Nephron (organoid): ENCODE measurements around the gene PLP2.
"Not testable (repeated sequence)": the region's sequence is repeated elsewhere in the genome, so short reads cannot be mapped to it uniquely, and the experiment has no call there.

Experiments used
- H3K27ac Mint-ChIP-seq, 3 experiments: 2 replicates each; pipeline ENCODE4 v1.8.0; 2020; ENCODE audit warnings: mixed read lengths in 3 of 3, mild to moderate bottlenecking in 2 of 3, moderate library complexity in 1 of 3
- H3K27me3 Mint-ChIP-seq: 2 replicates; pipeline ENCODE4 v1.8.0; 2021; ENCODE audit warnings: low read depth, mild to moderate bottlenecking, moderate library complexity, mixed read lengths
- H3K36me3 Mint-ChIP-seq: 2 replicates; pipeline ENCODE4 v1.8.0; 2020; ENCODE audit warnings: low read depth, mixed read lengths
- H3K4me1 Mint-ChIP-seq: 2 replicates; pipeline ENCODE4 v1.8.0; 2020; ENCODE audit warnings: mixed read lengths
- H3K4me3 Mint-ChIP-seq, 3 experiments: 2 replicates each; pipeline ENCODE4 v1.8.0; 2020; ENCODE audit warnings: mild to moderate bottlenecking in 3 of 3, mixed read lengths in 3 of 3, moderate library complexity in 2 of 3
- H3K9me3 Mint-ChIP-seq: 2 replicates; pipeline ENCODE4 v1.8.0; 2020; ENCODE audit warnings: mixed read lengths
- TF ChIP-seq, protein P1 (sequence below), 3 experiments: fragments of 200-600 bp; sonication (generic); IDR thresholded peaks; one replicate each; pipeline ENCODE4 v1.5.0; 2021; ENCODE audit warnings: antibody characterized with exemption in 3 of 3; ENCODE audit not compliant: unreplicated experiment in 3 of 3

The PLP2 gene, protein sequence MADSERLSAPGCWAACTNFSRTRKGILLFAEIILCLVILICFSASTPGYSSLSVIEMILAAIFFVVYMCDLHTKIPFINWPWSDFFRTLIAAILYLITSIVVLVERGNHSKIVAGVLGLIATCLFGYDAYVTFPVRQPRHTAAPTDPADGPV

DNA sequence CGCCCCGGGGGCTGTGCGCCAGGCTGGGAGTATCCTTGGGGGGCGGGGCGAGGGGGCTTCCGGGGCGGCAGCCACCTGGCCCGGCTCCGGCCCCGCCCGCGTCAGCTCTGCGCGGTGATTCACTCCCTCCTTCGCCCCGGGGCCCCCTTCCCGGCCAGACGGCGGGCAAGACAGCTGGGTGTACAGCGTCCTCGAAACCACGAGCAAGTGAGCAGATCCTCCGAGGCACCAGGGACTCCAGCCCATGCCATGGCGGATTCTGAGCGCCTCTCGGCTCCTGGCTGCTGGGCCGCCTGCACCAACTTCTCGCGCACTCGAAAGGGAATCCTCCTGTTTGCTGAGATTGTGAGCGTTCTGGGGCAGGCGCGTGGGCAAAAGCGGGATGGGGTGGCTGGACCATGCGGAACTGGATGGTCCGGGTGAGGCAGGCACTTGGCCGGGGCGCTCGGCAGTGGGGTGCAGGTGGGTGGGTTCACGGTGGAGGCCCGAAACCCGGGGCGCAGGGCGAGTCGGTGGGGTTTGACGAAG lies at the start of gene PLP2:
Gene PLP2, plus strand, starts transcription at position 147 of the 528 bp plus-strand sequence. Its CDS starts 103 bp downstream, at position 250.
- H3K4me1 Mint-ChIP-seq = peaks cover 9% of the 10 kb centered on the region
- TF ChIP-seq, protein P1, sequence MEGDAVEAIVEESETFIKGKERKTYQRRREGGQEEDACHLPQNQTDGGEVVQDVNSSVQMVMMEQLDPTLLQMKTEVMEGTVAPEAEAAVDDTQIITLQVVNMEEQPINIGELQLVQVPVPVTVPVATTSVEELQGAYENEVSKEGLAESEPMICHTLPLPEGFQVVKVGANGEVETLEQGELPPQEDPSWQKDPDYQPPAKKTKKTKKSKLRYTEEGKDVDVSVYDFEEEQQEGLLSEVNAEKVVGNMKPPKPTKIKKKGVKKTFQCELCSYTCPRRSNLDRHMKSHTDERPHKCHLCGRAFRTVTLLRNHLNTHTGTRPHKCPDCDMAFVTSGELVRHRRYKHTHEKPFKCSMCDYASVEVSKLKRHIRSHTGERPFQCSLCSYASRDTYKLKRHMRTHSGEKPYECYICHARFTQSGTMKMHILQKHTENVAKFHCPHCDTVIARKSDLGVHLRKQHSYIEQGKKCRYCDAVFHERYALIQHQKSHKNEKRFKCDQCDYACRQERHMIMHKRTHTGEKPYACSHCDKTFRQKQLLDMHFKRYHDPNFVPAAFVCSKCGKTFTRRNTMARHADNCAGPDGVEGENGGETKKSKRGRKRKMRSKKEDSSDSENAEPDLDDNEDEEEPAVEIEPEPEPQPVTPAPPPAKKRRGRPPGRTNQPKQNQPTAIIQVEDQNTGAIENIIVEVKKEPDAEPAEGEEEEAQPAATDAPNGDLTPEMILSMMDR (IDR thresholded peaks at IDR 0.05; ENCODE audit: unreplicated experiment in 3 of 3) = no peak
- H3K36me3 Mint-ChIP-seq = peaks cover 10% of the 10 kb centered on the region
- H3K9me3 Mint-ChIP-seq = peaks cover 15% of the 10 kb centered on the region
- H3K27me3 Mint-ChIP-seq = peaks cover 26% of the 10 kb centered on the region
- peak within 1 kb of the TSS in 1 of 3 experiments; percentile 28 for H3K27ac Mint-ChIP-seq
- peak within 1 kb of the TSS; percentile 70 to 82 (median 81) for H3K4me3 Mint-ChIP-seq

DNA sequence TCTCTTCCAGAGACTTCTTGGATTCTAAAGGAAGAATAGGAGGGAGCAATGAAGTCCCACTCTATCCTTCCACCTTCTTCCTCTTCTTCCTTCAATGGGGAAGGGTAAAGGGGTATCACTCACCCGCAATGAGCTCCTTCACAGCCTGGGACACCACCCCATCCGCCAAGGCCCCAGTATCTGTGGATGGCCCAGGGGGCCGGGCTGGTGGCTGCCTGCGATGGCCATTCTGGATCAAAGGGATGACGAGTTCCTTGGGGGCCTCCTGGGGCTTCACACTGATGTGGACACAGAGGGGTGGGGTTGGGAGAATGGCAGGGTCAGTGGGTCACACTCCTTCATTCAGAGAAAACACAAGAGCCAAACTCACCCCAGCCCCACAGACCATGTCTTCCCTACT lies 49.2 kb upstream of the PLP2 start:
- Mint-ChIP-seq H3K4me3 (peak overlapping the region; percentile 96 to 98 (median 97)), H3K36me3 (peaks cover 39% of the 10 kb centered on the region), H3K9me3 (peaks cover 21% of the 10 kb centered on the region), H3K27me3 (no peaks in the 10 kb centered on the region), H3K27ac (peak overlapping the region in 1 of 3 experiments; percentile 85), H3K4me1 (peaks cover 12% of the 10 kb centered on the region)
- TF ChIP-seq, protein P1 (IDR thresholded peaks at IDR 0.05; ENCODE audit: unreplicated experiment in 3 of 3) = no peak

DNA sequence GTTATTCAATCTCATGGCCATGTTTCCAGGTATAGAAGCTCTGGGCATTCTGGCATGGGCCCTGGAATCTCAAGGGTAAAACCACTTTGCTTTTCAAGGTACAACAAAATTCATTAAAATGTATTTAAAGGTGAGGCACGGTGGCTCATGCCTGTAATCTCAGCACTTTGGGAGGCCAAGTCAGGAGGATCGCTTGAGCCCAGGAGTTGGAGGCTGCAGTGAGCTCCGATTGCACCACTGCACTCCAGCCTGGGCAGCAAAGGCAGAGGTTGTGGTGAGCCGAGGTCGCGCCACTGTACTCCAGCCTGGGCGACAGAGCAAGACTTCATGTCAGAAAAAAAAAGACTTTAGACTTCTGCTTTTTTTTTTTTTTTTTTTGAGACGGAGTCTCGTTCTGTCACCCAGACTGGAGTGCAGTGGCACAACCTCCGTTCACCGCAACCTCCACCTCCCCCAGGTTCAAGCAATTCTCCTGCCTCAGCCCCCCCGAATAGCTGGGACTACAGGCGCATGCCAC lies 43.9 kb upstream of the PLP2 start:
- H3K4me1 Mint-ChIP-seq, H3K4me3 Mint-ChIP-seq, H3K27me3 Mint-ChIP-seq: not testable (repeated sequence)

DNA sequence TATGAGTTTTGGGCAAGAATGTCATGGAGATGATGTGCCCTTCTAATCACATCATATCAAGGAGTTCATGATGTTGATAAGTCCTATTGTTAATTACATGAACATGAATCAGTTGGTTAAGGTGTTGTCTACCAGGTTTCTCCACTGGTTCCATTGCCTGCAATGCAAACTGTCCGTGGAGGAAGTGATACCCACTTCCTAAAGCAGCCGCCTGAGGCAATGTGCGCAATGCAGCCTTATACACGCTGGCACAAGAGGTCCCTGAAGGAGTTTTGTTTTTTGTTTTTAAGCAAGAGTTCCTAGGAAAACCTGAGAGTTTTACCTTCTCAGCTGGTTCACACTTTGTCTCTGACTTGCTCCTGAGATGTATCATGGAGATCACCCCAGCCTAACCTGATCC lies 42.3 kb upstream of the PLP2 start:
- no peak overlapping the region for H3K4me3 Mint-ChIP-seq

More for the DNA sequence above, 43.9 kb upstream of the PLP2 start:
- H3K36me3 Mint-ChIP-seq = peaks cover 11% of the 10 kb centered on the region
- not testable (repeated sequence) for H3K27ac Mint-ChIP-seq
- H3K9me3 Mint-ChIP-seq = peaks cover 13% of the 10 kb centered on the region

DNA sequence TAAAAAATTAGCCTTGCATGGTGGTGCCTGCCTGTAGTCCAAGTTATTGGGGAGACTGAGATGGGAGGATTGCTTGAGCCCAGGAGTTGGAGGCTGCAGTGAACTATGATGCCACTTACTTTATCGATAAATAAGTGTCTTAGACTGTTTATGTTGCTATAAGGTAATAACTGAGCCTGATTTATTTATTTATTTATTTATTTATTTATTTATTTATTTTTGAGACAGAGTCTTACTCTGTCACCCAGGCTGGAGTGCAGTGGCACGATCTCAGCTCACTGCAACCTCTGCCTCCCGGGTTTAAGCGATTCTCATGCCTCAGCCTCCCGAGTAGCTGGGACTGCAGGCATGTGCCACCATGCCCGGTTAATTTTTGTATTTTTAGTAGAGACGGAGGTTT lies 39.4 kb upstream of the PLP2 start:
- H3K27me3 Mint-ChIP-seq, H3K4me1 Mint-ChIP-seq, H3K4me3 Mint-ChIP-seq, H3K36me3 Mint-ChIP-seq, H3K27ac Mint-ChIP-seq: not testable (repeated sequence)
- H3K9me3 Mint-ChIP-seq = peaks cover 14% of the 10 kb centered on the region

More for the DNA sequence above, 42.3 kb upstream of the PLP2 start:
- H3K9me3 Mint-ChIP-seq = peaks cover 8% of the 10 kb centered on the region
- H3K27ac Mint-ChIP-seq = no peak overlapping the region
- no peaks in the 10 kb centered on the region for H3K27me3 Mint-ChIP-seq
- TF ChIP-seq, protein P1 (IDR thresholded peaks at IDR 0.05; ENCODE audit: unreplicated experiment in 3 of 3) = no peak
- peaks cover 4% of the 10 kb centered on the region for H3K36me3 Mint-ChIP-seq
- H3K4me1 Mint-ChIP-seq = no peaks in the 10 kb centered on the region

DNA sequence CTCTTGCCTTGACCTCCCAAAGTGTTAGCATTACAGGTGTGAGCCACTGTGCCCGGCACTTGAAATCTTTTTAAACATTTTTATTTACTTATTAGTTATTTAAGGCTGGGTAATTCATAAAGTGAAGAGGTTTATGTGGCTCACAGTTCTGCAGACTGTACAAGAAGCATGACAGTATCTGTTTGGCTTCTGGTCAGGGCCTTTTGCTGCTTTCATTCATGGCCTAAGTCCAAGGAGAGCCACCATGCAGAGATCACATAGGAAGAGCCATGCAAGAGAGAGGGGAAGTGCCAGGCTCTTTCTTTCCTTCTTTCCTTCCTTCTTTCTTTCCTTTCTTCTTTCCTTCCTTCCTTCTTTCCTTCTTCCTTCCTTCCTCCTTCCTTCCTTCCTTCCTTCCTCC lies 37.9 kb upstream of the PLP2 start:
- Mint-ChIP-seq H3K4me3 (no peak overlapping the region), H3K9me3 (peaks cover 15% of the 10 kb centered on the region), H3K27ac (no peak overlapping the region), H3K4me1 (no peaks in the 10 kb centered on the region), H3K27me3 (no peaks in the 10 kb centered on the region), H3K36me3 (peaks cover 8% of the 10 kb centered on the region)
- TF ChIP-seq, protein P1 (IDR thresholded peaks at IDR 0.05; ENCODE audit: unreplicated experiment in 3 of 3) = no peak

DNA sequence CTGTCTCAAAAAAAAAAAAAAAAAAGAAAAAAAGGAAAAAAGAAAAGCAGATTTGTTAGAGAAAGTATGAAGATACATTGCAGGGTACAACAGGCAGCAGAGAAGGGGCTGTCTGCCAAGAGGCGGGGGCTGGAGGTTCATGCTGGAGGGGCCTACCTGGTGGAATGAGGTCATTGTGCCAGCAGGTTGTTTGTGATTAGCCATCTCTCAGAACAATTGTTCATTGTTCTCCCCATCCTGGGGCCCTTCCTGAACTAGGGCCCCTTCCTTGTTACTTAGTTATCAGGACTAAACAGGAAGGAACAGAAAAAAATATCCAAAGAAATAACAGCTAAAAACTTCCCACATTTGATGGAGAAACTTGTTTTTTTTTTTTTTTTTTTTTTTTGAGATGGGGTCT lies 34.2 kb upstream of the PLP2 start:
- Mint-ChIP-seq H3K27me3 (no peaks in the 10 kb centered on the region), H3K4me1 (no peaks in the 10 kb centered on the region), H3K9me3 (peaks cover 28% of the 10 kb centered on the region), H3K36me3 (peaks cover 20% of the 10 kb centered on the region), H3K27ac (no peak overlapping the region), H3K4me3 (no peak overlapping the region)
- TF ChIP-seq, protein P1 (IDR thresholded peaks at IDR 0.05; ENCODE audit: unreplicated experiment in 3 of 3) = no peak
